ENCODE data around the gene PSMD5.

DNA sequence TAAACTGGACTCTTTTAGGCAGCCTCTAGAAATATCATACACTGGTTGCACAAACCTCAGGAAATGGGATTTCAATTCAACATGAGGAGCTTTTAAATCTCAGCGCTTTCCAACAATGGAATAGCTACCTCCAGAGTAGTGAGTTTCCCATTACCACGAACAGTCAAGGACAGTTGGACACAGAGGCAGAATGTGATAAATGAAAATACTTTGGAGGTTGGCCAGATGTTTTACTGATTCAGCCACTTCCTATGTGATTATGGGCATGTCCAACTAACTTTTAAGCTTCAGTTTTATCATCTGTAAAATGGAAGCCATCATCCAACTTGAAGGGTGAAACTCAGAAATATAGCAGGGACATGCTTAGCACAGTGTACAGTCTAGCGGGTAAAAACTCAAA is 51.6 kb downstream of the PSMD5 start:
- no peak for TF ChIP-seq SUPT20H (IDR thresholded peaks at IDR 0.05; ENCODE audit: borderline replicate concordance, control insufficient read depth, low read depth, low read length)
- TF ChIP-seq EZH2 (IDR thresholded peaks at IDR 0.05; ENCODE audit: borderline replicate concordance, control insufficient read depth, low read depth, low read length) = no peak
- TF ChIP-seq, protein P1, sequence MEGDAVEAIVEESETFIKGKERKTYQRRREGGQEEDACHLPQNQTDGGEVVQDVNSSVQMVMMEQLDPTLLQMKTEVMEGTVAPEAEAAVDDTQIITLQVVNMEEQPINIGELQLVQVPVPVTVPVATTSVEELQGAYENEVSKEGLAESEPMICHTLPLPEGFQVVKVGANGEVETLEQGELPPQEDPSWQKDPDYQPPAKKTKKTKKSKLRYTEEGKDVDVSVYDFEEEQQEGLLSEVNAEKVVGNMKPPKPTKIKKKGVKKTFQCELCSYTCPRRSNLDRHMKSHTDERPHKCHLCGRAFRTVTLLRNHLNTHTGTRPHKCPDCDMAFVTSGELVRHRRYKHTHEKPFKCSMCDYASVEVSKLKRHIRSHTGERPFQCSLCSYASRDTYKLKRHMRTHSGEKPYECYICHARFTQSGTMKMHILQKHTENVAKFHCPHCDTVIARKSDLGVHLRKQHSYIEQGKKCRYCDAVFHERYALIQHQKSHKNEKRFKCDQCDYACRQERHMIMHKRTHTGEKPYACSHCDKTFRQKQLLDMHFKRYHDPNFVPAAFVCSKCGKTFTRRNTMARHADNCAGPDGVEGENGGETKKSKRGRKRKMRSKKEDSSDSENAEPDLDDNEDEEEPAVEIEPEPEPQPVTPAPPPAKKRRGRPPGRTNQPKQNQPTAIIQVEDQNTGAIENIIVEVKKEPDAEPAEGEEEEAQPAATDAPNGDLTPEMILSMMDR (IDR thresholded peaks at IDR 0.05 in 2 of 3, conservative IDR thresholded peaks at IDR 0.05 in 1 of 3; ENCODE audit: control insufficient read depth in 2 of 3, extremely low read depth in 1 of 3, insufficient read depth in 1 of 3, low read depth in 3 of 3, low read length in 3 of 3) = no peak
- TF ChIP-seq, protein P2, sequence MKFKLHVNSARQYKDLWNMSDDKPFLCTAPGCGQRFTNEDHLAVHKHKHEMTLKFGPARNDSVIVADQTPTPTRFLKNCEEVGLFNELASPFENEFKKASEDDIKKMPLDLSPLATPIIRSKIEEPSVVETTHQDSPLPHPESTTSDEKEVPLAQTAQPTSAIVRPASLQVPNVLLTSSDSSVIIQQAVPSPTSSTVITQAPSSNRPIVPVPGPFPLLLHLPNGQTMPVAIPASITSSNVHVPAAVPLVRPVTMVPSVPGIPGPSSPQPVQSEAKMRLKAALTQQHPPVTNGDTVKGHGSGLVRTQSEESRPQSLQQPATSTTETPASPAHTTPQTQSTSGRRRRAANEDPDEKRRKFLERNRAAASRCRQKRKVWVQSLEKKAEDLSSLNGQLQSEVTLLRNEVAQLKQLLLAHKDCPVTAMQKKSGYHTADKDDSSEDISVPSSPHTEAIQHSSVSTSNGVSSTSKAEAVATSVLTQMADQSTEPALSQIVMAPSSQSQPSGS (IDR thresholded peaks at IDR 0.05; ENCODE audit: low read length) = no peak
- no peak for TF ChIP-seq JUND (IDR thresholded peaks at IDR 0.05; ENCODE audit: low read depth, low read length)
- TF ChIP-seq POU2F2 (IDR thresholded peaks at IDR 0.05; ENCODE audit: borderline replicate concordance, low read depth, low read length) = no peak
- TF ChIP-seq ZNF24 (IDR thresholded peaks at IDR 0.05) = no peak
- no peak for TF ChIP-seq ZNF274 (IDR thresholded peaks at IDR 0.05; ENCODE audit: insufficient read depth, insufficient read length)
- TF ChIP-seq SUZ12 (IDR thresholded peaks at IDR 0.05; ENCODE audit: unreplicated experiment) = no peak
- TF ChIP-seq TCF12 (IDR thresholded peaks at IDR 0.05; ENCODE audit: low read depth, low read length) = no peak
- TF ChIP-seq EED (IDR thresholded peaks at IDR 0.05; ENCODE audit: low read depth) = no peak
- no peak for TF ChIP-seq GABPA (IDR thresholded peaks at IDR 0.05; ENCODE audit: low read depth)
- no peak for TF ChIP-seq WRNIP1 (IDR thresholded peaks at IDR 0.05; ENCODE audit: borderline replicate concordance, low read depth, low read length)
- TF ChIP-seq ASH2L (IDR thresholded peaks at IDR 0.05; ENCODE audit: borderline replicate concordance, low read depth) = no peak

All from GM12878 (cell line).